Muscle of leg (tissue), 11 donors: Measurements from ENCODE around the gene OR4K14. TPM values are rescaled to one million over a fixed set of nuclear protein-coding genes. Genes with fewer than 3 reads are reported as not detected.
"Not testable (repeated sequence)": the region's sequence is repeated elsewhere in the genome, so short reads cannot be mapped to it uniquely, and the experiment has no call there.

Experiments
- DNase-seq: peaks from one replicate; pipeline ENCODE4 v3.0.0; 2013
- H3K27ac ChIP-seq: one replicate; pipeline ENCODE4 v1.5.1; 2013; ENCODE audit warnings: mild to moderate bottlenecking, low read length, control low read depth
- H3K27me3 ChIP-seq: one replicate; pipeline ENCODE4 v1.6.1; 2013; ENCODE audit warnings: low read length; ENCODE audit not compliant: control insufficient read depth, insufficient read depth
- H3K36me3 ChIP-seq: one replicate; pipeline ENCODE4 v1.6.1; 2013; ENCODE audit warnings: low read length; ENCODE audit not compliant: control insufficient read depth, insufficient read depth
- H3K4me1 ChIP-seq: one replicate; pipeline ENCODE4 v1.6.1; 2013; ENCODE audit warnings: low read length; ENCODE audit not compliant: control insufficient read depth, insufficient read depth
- H3K4me3 ChIP-seq: one replicate; pipeline ENCODE4 v1.5.1; 2013; ENCODE audit warnings: low read length, control low read depth
- H3K9me3 ChIP-seq: replicated peaks from 2 replicates; pipeline ENCODE4 v1.6.1; 2013; ENCODE audit warnings: low read depth, low read length; ENCODE audit not compliant: control insufficient read depth
- WGBS: methylation state at CpG from one replicate; pipeline ENCODE4 v1.1.5; 2013; ENCODE audit warnings: missing lambda C conversion rate; ENCODE audit not compliant: insufficient coverage; 5-methylcytosine and 5-hydroxymethylcytosine counted together
- polyA plus RNA-seq, 8 donors: library from polyadenylated mRNA; unstranded; fragments of 120-200 nt; gene quantifications; one replicate each; pipeline versions ENCODE4 v1.2.1 to v1.2.3, GENCODE V29; 2013; ENCODE audit warnings: inconsistent platforms in 1 of 8, low replicate concordance in 1 of 8; ENCODE audit not compliant: insufficient read length in 8 of 8, insufficient read depth in 1 of 8
- total RNA-seq: library from RNA; stranded (reverse); fragments of 120-200 nt; gene quantifications from one replicate; pipeline ENCODE4 v1.2.4, GENCODE V29; 2013

Gene OR4K14
- total and polyA plus RNA-seq, 9 donors, result not detected

DNA sequence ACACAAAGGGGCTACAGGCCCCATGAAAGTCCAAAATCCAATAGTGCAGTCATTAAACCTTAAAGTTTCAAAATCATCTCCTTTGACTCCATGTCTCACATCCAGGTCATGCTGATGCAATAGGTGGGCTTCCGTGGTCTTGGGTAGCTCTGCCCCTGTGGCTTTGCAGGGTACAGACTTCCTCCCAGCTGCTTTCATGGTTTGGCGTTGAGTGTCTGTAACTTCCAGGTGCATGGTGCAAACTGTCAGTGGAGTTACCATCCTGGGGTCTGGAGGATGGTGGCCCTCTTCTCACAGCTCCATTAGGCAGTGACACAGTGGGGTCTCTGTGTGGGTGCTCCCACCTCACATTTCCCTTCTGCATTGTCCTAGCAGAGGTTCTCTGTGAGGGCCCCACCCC is 25.7 kb downstream of the OR4K14 start:
- DNase-seq, result no peak
- no CpG with 5 or more reads among the region's 2 CpGs for WGBS

GRCh38 chr14:19975291-19975690 is 43.8 kb downstream of the OR4K14 start, which contains the start of gene OR4K15:
Gene OR4K15 (plus strand): TSS chr14:19975591. CDS start chr14:19975591, 0 bp downstream.
- no peak within 1 kb of the TSS for H3K27ac ChIP-seq
- H3K4me1 ChIP-seq, result no peaks in the 10 kb centered on the region
- no peaks in the 10 kb centered on the region for H3K27me3 ChIP-seq
- DNase-seq, result no peak
- no CpG with 5 or more reads among the region's 3 CpGs for WGBS
- H3K36me3 ChIP-seq, result no peaks in the 10 kb centered on the region
- H3K9me3 ChIP-seq, result peaks cover 6% of the 10 kb centered on the region
- H3K4me3 ChIP-seq, result no peak within 1 kb of the TSS

More for the DNA sequence above, 25.7 kb downstream of the OR4K14 start:
- H3K27ac ChIP-seq, result no peak overlapping the region
- H3K27me3 ChIP-seq, result no peaks in the 10 kb centered on the region
- no peaks in the 10 kb centered on the region for H3K4me1 ChIP-seq
- H3K9me3 ChIP-seq, result peaks cover 20% of the 10 kb centered on the region
- no peak overlapping the region for H3K4me3 ChIP-seq
- H3K36me3 ChIP-seq, result no peaks in the 10 kb centered on the region

DNA sequence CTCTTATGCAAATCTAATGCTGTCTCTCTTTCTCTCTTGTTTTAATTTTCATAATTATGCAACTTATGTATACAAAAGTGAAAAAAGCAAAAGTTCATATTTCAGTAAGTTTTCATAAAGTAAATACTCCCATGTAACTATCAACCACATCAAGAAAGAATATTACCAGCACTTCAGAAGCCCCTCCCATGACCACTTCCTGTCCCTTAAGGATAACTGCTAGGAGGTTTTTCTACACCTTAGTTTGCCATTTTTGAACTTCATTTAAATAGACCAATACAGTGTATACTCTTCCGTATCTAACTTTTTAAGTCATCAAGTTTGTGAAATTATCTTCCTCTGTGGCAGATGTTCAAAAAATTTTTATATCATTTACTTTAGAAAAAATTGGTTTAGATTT is 44.3 kb downstream of the OR4K14 start:
- Histone ChIP-seq H3K9me3 (peaks cover 5% of the 10 kb centered on the region), H3K27ac (no peak overlapping the region), H3K36me3 (no peaks in the 10 kb centered on the region), H3K4me3 (no peak overlapping the region), H3K4me1 (no peaks in the 10 kb centered on the region), H3K27me3 (no peaks in the 10 kb centered on the region)
- no CpG with 5 or more reads among the region's 1 CpG for WGBS
- no peak for DNase-seq

DNA sequence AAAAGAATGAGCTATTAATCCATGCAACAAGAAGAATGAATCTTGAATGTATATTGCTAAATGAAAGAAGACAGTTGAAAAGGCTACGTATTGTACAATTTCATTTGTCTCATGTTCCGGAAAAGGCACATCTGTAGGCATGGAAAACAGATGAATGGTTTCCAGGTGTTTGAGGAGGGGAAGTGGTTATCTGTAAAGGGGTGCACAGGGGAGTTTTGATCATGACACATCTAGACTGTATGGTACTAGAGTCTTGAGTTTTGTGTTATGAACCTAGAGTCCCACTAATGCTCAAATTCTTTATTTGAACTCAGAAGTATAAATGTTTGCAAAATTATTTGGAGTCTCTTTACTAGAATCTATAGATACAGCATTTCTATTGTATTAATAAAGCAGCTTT is 49.4 kb downstream of the OR4K14 start:
- H3K27ac ChIP-seq, DNase-seq, H3K36me3 ChIP-seq, H3K4me1 ChIP-seq, H3K9me3 ChIP-seq, H3K4me3 ChIP-seq, H3K27me3 ChIP-seq: not testable (repeated sequence)
- no CpG with 5 or more reads among the region's 2 CpGs for WGBS

Other genes with a start within 250 kb of the OR4K14 start
- not detected for gene OR4M1, start 245.8 kb downstream of the OR4K14 start, total RNA-seq
- gene OR4M1, start 245.8 kb downstream of the OR4K14 start, polyA plus RNA-seq, result under 1 TPM in 1 of 8 donors, not detected in 7; 0.08 TPM
- gene OR4N2, start 215.5 kb downstream of the OR4K14 start, total RNA-seq, result not detected
- not detected for gene OR4N2, start 215.5 kb downstream of the OR4K14 start, polyA plus RNA-seq
- not detected for gene OR4K2, start 144.2 kb downstream of the OR4K14 start, total RNA-seq
- gene OR4K2, start 144.2 kb downstream of the OR4K14 start, polyA plus RNA-seq, result under 1 TPM in 2 of 8 donors, not detected in 6; 0.03 to 0.19 TPM
- not detected for gene OR4K5, start 98.7 kb downstream of the OR4K14 start, total RNA-seq
- gene OR4K5, start 98.7 kb downstream of the OR4K14 start, polyA plus RNA-seq, result not detected
- gene OR4K1, start 88.4 kb downstream of the OR4K14 start, total RNA-seq, result not detected
- not detected for gene OR4K1, start 88.4 kb downstream of the OR4K14 start, polyA plus RNA-seq
- not detected for gene OR4K15, start 43.7 kb downstream of the OR4K14 start, total RNA-seq
- not detected for gene OR4K15, start 43.7 kb downstream of the OR4K14 start, polyA plus RNA-seq
- gene OR4Q2, start 17.1 kb downstream of the OR4K14 start, total RNA-seq, result not detected
- gene OR4Q2, start 17.1 kb downstream of the OR4K14 start, polyA plus RNA-seq, result not detected
- gene OR4K13, start 16.7 kb upstream of the OR4K14 start, total RNA-seq, result not detected
- under 1 TPM in 2 of 8 donors, not detected in 6; 0.03 to 0.04 TPM for gene OR4K13, start 16.7 kb upstream of the OR4K14 start, polyA plus RNA-seq
- gene OR4L1, start 40.7 kb upstream of the OR4K14 start, total RNA-seq, result not detected
- gene OR4L1, start 40.7 kb upstream of the OR4K14 start, polyA plus RNA-seq, result not detected
- not detected for gene OR4K17, start 91.4 kb upstream of the OR4K14 start, total RNA-seq
- under 1 TPM in 5 of 8 donors, not detected in 3; 0.03 to 0.13 (median 0.05) TPM for gene OR4K17, start 91.4 kb upstream of the OR4K14 start, polyA plus RNA-seq
- gene OR4N5, start 119.5 kb upstream of the OR4K14 start, total RNA-seq, result not detected
- not detected for gene OR4N5, start 119.5 kb upstream of the OR4K14 start, polyA plus RNA-seq
- not detected for gene OR11G2, start 171.6 kb upstream of the OR4K14 start, total RNA-seq
- not detected for gene OR11G2, start 171.6 kb upstream of the OR4K14 start, polyA plus RNA-seq
- not detected for gene OR11H6, start 204.4 kb upstream of the OR4K14 start, total RNA-seq
- not detected for gene OR11H6, start 204.4 kb upstream of the OR4K14 start, polyA plus RNA-seq
- gene OR11H7, start 209.7 kb upstream of the OR4K14 start, total RNA-seq, result not detected
- gene OR11H7, start 209.7 kb upstream of the OR4K14 start, polyA plus RNA-seq, result under 1 TPM in 3 of 8 donors, not detected in 5; 0.15 to 0.38 (median 0.31) TPM
- gene OR11H4, start 220.0 kb upstream of the OR4K14 start, total RNA-seq, result not detected
- gene OR11H4, start 220.0 kb upstream of the OR4K14 start, polyA plus RNA-seq, result not detected